Subcutaneous abdominal adipose tissue (tissue), 5 donors: ENCODE results near the gene RAC3.

Experiments
- H3K27ac ChIP-seq: one replicate; pipeline ENCODE4 v1.7.0; 2013; ENCODE audit warnings: low read depth, mild to moderate bottlenecking, inconsistent platforms, low read length, moderate library complexity
- H3K27me3 ChIP-seq, 5 donors: one replicate each; pipeline ENCODE4 v1.7.0; 2013; ENCODE audit warnings: low read length in 5 of 5, inconsistent platforms in 1 of 5; ENCODE audit not compliant: control insufficient read depth in 5 of 5, insufficient read depth in 4 of 5
- H3K36me3 ChIP-seq, 5 donors: one replicate each; pipeline ENCODE4 v1.7.0; 2013; ENCODE audit warnings: low read length in 5 of 5; ENCODE audit not compliant: control insufficient read depth in 5 of 5, insufficient read depth in 5 of 5
- H3K4me1 ChIP-seq, 5 donors: one replicate each; pipeline ENCODE4 v1.7.0; 2013; ENCODE audit warnings: low read length in 5 of 5, mild to moderate bottlenecking in 3 of 5, moderate library complexity in 1 of 5; ENCODE audit not compliant: control insufficient read depth in 5 of 5, insufficient read depth in 5 of 5
- H3K4me3 ChIP-seq, 5 donors: one replicate each; pipeline ENCODE4 v1.7.0; 2013; ENCODE audit warnings: low read length in 5 of 5, low read depth in 1 of 5
- H3K9ac ChIP-seq, 5 donors: one replicate each; pipeline ENCODE4 v1.7.0; 2013; ENCODE audit warnings: low read length in 5 of 5, mild to moderate bottlenecking in 4 of 5, moderate library complexity in 3 of 5
- H3K9me3 ChIP-seq, 5 donors: one replicate each; pipeline ENCODE4 v1.7.0; 2013; ENCODE audit warnings: low read length in 5 of 5; ENCODE audit not compliant: control insufficient read depth in 5 of 5
- donor health status: healthy.
- donor health status: healthy.
- donor health status: healthy.
- donor health status: healthy.
- donor health status: healthy.

The RAC3 gene

DNA sequence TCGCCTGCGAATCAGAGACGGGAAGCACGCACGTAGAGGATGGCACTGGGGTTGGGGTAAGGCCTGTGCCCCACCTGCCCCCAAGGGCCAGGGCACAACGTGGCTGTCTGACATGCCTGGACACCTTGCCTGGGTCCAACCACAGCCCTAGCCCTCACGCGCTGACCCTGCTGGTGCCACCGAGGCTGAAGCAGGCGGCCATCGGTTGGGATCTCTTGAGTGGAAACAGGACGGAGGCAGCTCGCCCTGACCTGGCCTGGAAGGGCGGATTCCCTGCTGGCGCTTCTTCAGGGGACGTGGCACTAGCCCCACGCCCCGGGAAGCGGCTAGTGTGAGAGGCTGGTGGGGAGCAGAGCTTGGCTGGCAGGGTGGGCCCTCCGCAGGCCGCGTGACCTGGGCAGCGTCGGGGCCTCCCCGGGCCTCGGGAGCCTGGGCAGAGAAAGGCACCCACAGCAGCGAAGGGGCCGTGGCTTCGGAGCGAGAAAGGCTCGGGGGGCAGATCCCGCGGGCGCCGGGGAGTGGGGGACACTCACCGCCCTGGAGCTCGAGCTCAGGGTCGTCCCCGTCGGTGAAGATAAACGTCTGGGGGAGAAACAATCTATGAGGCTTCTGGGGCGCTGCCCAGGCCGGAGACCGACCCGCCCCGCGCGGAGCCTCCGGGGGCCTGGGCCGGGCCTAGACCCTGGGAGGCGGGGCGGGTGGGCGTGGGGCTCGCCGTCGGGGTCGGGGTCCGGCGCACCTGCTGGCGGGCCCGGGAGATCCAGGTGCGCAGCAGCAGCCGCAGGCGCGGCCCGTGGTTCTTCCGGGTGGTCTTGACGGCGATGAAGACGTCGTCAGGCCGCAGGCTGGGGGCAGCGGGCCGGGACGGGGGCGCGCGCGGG is 19.5 kb downstream of the RAC3 start:
- Histone ChIP-seq H3K27ac (no peak overlapping the region), H3K36me3 (peaks cover 0 to 60% (median 48%) of the 10 kb centered on the region in 5 donors), H3K4me1 (peaks cover 4 to 43% (median 33%) of the 10 kb centered on the region in 5 donors), H3K27me3 (no peaks in the 10 kb centered on the region), H3K9me3 (no peaks in the 10 kb centered on the region), H3K9ac (peak overlapping the region in 4 of 5 donors; percentile 54 to 88 (median 78)), H3K4me3 (peak overlapping the region in 4 of 5 donors; percentile 70 to 83 (median 80))

DNA sequence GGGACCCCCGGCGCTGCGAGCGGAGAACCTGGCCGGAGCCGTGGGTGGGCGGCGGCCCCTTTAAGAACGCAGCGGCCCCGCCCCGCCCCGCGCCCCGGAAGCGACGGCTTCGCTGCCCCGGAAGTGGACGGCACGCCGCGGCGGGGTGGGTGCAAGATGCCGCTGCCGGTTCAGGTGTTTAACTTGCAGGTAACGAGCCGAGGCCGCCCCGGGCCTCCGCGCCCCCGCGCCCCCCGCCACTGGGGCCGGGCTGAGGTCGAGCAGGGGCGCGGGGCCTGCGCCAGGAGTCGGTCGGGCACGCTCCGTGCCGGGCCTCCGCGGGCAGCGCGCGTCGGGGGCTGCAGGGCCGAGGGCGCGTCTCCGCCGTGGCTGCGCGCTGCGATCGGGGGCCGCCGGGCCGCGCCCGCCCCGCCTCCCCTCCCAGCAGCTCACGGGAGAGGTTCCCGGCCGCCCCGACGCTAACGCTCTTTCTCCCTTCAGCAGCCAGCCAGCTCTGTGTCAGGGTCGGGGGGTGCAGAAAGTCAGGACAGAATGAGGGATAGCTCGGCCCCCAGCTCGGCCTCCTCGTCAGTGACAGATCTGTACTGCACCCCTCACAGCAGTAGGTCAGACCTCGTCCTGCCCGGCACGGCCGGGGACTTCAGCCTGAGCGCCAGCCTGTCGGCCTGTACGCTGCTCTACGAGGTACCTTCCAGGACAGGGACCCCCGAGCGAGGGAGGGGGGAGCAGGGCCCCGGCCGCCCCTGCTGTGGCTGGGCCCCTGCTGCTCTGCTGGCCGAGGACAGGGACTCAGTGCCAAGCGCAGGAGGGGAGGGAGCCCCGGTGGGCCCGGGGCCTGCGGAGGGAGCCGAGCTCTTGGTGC is 20.5 kb downstream of the RAC3 start, which contains the start of the genes GPS1 and RFNG:
TSS of gene GPS1 (plus strand) at position 123 of the 862 bp plus-strand sequence. CDS start at position 157, 34 bp downstream.
TSS of gene RFNG (minus strand) at position 36 of the 862 bp plus-strand sequence. CDS start 45 bp downstream, outside the sequence.
- Histone ChIP-seq H3K4me1 (peaks cover 4 to 39% (median 33%) of the 10 kb centered on the region in 5 donors), H3K27ac (no peak within 1 kb of the TSS), H3K9me3 (no peaks in the 10 kb centered on the region)

DNA sequence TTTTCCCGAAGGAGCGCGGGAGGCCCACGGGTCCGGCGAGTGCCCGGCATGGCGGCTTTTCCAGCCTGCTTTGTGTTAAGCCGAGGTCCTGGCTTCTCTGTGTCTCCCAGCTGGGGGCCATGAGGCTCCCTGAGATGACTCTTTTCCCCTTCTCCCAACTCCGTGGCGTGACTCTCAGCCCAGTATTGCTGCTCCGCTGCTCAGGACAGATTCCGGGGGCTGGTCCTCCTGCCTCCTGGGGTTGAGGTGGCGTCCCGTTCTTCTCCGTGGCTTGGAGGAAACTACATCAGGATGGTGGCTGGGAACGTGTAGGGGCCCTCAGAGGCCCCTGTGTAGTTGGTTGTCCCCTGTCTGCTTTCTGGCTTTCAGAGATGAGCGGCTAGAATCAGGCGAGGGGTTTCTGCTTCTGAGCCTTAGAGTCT is 21.2 kb downstream of the RAC3 start:
- Histone ChIP-seq H3K27ac (no peak overlapping the region), H3K4me1 (peaks cover 3 to 39% (median 33%) of the 10 kb centered on the region in 5 donors), H3K9ac (peak overlapping the region; percentile 68 to 92 (median 82)), H3K4me3 (peak overlapping the region; percentile 67 to 83 (median 79)), H3K27me3 (no peaks in the 10 kb centered on the region), H3K36me3 (peaks cover 0 to 66% (median 58%) of the 10 kb centered on the region in 5 donors), H3K9me3 (no peaks in the 10 kb centered on the region)

More for the DNA sequence above, 20.5 kb downstream of the RAC3 start, which contains the start of the genes GPS1 and RFNG:
- peak within 1 kb of the TSS; percentile 68 to 92 (median 82) for H3K9ac ChIP-seq
- H3K4me3 ChIP-seq: peak within 1 kb of the TSS; percentile 67 to 83 (median 79)
- H3K27me3 ChIP-seq: no peaks in the 10 kb centered on the region
- peaks cover 0 to 66% (median 57%) of the 10 kb centered on the region in 5 donors for H3K36me3 ChIP-seq

DNA sequence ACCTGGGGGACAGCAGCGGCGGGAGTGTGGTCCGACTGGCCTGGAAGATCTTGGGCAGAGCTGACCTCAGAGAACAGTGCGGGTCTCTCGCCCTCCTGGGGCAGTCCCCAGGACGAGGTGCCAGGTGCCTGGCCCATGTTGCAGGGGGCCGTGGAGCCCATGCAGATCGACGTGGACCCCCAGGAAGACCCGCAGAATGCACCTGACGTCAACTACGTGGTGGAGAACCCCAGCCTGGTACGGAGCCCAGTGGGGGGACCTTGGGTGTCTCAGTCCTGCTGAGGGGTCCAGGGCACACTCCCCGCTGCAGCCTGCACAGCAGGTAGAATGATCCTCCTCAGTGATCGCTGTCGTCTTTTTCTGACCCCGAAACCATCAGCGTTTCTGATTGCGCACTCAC is 21.7 kb downstream of the RAC3 start:
- Histone ChIP-seq H3K4me1 (peaks cover 3 to 39% (median 33%) of the 10 kb centered on the region in 5 donors), H3K27me3 (no peaks in the 10 kb centered on the region), H3K9ac (peak overlapping the region in 2 of 5 donors; percentile 86 to 92), H3K27ac (no peak overlapping the region), H3K36me3 (peaks cover 0 to 66% (median 58%) of the 10 kb centered on the region in 5 donors), H3K9me3 (no peaks in the 10 kb centered on the region), H3K4me3 (peak overlapping the region in 2 of 5 donors; percentile 6 to 83)

DNA sequence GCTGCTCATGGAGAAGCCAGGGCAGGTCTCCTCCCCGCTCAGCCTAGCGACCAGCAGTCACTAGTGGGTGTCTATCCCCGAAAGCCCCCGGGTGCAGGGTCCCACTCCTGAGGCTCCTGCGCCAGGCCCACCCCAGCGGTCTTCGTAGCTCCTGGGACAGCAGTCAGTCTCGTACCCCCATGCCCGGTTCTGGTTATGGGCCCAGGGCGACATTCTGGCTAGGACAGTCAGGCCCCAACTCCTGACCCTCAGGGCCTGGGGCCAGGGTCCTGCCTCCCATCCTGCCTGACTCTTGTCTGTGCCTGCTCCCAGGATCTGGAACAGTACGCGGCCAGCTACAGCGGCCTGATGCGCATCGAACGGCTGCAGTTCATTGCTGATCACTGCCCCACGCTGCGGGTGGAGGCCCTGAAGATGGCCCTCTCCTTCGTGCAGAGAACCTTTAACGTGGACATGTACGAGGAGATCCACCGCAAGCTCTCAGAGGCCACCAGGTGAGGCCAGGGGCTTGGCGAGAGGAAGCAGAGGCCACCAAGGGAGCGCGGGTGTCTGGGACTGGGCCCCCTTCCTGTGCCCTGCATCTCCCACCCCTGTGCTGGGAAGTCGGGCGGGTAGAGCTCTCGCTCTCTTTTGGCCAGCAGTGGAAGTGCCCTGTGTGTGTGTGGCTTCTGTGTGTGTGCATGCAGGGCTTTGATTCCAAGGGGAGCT is 22.2 kb downstream of the RAC3 start:
- H3K36me3 ChIP-seq: peaks cover 0 to 67% (median 58%) of the 10 kb centered on the region in 5 donors
- H3K27me3 ChIP-seq: no peaks in the 10 kb centered on the region
- H3K9me3 ChIP-seq: no peaks in the 10 kb centered on the region
- peak overlapping the region in 1 of 5 donors; percentile 92 for H3K9ac ChIP-seq
- H3K27ac ChIP-seq: no peak overlapping the region
- peaks cover 3 to 39% (median 33%) of the 10 kb centered on the region in 5 donors for H3K4me1 ChIP-seq
- no peak overlapping the region for H3K4me3 ChIP-seq

DNA sequence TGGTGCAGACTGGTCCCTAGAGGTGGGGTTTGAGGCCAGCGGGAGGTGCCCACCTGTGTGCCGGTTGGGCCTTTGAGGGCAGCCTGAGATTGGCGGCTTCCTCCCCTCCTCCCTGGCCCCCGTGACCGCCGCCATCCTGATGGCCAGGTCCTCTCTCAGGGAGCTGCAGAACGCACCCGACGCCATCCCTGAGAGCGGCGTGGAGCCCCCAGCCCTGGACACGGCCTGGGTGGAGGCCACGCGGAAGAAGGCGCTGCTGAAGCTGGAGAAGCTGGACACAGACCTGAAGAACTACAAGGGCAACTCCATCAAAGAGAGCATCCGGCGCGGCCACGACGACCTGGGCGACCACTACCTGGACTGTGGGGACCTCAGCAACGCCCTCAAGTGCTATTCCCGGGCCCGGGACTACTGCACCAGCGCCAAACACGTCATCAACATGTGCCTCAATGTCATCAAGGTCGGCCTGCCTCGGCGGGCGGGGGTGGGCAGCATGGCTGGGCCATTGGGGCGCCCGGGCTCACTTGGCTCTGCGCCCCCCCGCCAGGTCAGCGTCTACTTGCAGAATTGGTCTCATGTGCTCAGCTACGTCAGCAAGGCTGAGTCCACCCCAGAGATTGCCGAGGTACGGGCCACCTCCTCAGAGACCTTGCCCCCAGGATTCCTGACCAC is 23.0 kb downstream of the RAC3 start:
- Histone ChIP-seq H3K36me3 (peaks cover 0 to 67% (median 61%) of the 10 kb centered on the region in 5 donors), H3K27ac (no peak overlapping the region), H3K9ac (no peak overlapping the region), H3K9me3 (no peaks in the 10 kb centered on the region), H3K4me1 (peaks cover 3 to 39% (median 33%) of the 10 kb centered on the region in 5 donors), H3K27me3 (no peaks in the 10 kb centered on the region), H3K4me3 (no peak overlapping the region)

DNA sequence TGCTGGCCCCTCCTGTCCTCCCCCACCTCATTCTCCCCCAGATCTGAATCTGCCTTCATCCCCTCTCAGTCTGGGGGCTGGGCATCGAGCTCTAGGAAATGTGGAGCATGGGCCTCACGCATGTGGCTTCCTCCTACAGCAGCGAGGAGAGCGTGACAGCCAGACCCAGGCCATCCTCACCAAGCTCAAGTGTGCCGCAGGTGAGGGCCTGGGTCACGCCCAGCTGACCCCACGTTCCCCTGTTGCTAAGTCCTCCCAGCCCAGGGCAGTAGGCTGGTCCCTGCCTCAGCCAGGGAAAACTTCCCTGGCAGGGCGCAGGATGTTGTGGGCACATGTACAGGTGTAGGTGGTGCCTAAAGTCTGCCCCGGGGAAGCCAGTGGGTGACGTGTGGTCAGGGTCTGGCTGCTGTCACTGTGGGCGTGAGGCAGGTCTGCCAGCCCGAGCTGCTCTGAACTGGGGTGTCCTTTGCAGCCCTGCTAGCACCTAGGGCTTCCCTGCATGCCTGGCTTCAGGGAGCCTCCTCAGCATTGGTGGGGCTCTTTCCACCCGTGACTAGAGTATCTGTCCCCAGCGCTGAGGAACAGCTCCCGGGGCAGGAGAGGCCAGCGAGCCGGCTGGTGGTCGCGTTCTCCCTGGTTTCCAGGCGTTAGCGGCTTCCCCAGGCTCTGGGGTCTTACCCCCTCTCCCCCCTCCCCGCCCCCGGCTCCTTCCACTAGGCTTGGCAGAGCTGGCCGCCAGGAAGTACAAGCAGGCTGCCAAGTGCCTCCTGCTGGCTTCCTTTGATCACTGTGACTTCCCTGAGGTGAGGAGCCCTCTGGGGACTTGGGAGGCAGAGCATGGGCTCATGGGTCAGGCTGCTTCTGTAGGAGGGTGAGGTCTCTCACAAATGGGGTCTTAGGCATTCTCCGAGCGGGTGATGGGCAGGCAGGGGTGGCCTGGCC is 23.8 kb downstream of the RAC3 start:
- Histone ChIP-seq H3K27ac (no peak overlapping the region), H3K4me3 (no peak overlapping the region), H3K9me3 (no peaks in the 10 kb centered on the region), H3K36me3 (peaks cover 0 to 68% (median 66%) of the 10 kb centered on the region in 5 donors), H3K9ac (no peak overlapping the region), H3K27me3 (no peaks in the 10 kb centered on the region), H3K4me1 (peaks cover 3 to 33% (median 28%) of the 10 kb centered on the region in 5 donors)

DNA sequence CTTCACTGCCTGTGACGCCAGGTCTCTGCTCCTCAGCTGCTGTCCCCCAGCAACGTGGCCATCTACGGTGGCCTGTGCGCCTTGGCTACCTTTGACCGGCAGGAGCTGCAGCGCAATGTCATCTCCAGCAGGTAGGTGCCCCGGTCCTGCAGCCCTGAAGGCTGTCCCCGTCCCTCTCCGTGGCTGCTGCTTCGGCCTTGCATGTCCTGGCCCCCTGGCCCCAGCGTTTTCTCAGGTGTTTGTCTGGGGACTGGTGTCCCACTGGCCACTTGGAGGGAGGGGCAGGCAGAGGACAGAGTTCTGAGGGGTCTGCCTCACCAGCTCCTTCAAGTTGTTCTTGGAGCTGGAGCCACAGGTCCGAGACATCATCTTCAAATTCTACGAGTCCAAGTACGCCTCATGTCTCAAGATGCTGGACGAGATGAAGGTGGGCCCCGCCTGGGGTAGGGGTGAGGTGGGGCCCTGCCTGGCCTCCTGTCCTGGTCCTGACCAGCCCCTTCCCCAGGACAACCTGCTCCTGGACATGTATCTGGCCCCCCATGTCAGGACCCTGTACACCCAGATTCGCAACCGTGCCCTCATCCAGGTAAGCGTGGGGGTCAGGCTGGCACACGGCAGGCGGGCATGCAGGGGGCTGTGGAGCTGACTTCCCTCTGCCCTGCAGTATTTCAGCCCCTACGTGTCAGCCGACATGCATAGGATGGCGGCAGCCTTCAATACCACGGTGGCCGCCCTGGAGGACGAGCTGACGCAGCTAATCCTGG is 24.7 kb downstream of the RAC3 start:
- no peaks in the 10 kb centered on the region for H3K9me3 ChIP-seq
- no peak overlapping the region for H3K27ac ChIP-seq
- H3K4me3 ChIP-seq: no peak overlapping the region
- no peak overlapping the region for H3K9ac ChIP-seq
- peaks cover 0 to 76% (median 74%) of the 10 kb centered on the region in 5 donors for H3K36me3 ChIP-seq
- H3K4me1 ChIP-seq: peaks cover 3 to 25% (median 20%) of the 10 kb centered on the region in 5 donors
- no peaks in the 10 kb centered on the region for H3K27me3 ChIP-seq
